K562 (cell line): ENCODE measurements around the gene KLHL24. TPM values are rescaled to one million over a fixed set of nuclear protein-coding genes. Genes with fewer than 3 reads are reported as not detected.
"Not testable (repeated sequence)": the region's sequence is repeated elsewhere in the genome, so short reads cannot be mapped to it uniquely, and the experiment has no call there.

Experiments
- ATAC-seq: fragments of 200-7000 bp; cut with Tn5 transposase; 3 replicates; pipeline ENCODE4 v1.9.1; 2020; ENCODE audit warnings: moderate library complexity
- BruUV-seq: library from RNA; stranded (reverse); fragments of 400-500 nt; replicated peaks from 2 replicates; lab custom pipeline; 2021; lab: Mats Ljungman, UMichigan
- CTCF ChIA-PET: fragments of 300-600 bp; formaldehyde crosslinking; extraction: SDS; loops from one replicate; lab custom pipeline; 2021; ENCODE audit warnings: low intra/inter-chr PET ratio; lab: Yijun Ruan, JAX
- POLR2A ChIA-PET: fragments of 300-600, 350-650 bp; sonication (Branson Sonifier 250); formaldehyde crosslinking; extraction: SDS; loops from one replicate; lab custom pipeline; 2021; ENCODE audit warnings: antibody characterized with exemption, inconsistent platforms; lab: Yijun Ruan, JAX
- DNase-seq, 4 experiments: peaks; one replicate each; pipeline versions ENCODE4 v3.0.0 to v3.0.0-alpha.2; 2011 to 2018; ENCODE audit warnings: low spot score in 3 of 4, mixed read lengths in 3 of 4; ENCODE audit errors: extremely low read depth in 1 of 4
- FAIRE-seq: peaks from 2 replicates; lab custom pipeline; 2011; peaks lifted over from hg19 to GRCh38; lab: Jason Lieb, UNC
- H2AFZ ChIP-seq: 2 replicates; pipeline ENCODE4 v1.6.0; 2011; ENCODE audit warnings: low read depth, low read length, control low read depth, inconsistent platforms
- H3K27ac ChIP-seq: fragments of 200-600 bp; 3 replicates; pipeline ENCODE4 v1.8.0; 2011; ENCODE audit warnings: low read depth, mild to moderate bottlenecking, control low read depth, inconsistent platforms, low read length, moderate library complexity, mixed read lengths; ENCODE audit errors: extremely low read depth
- H3K27me3 ChIP-seq, 2 experiments: fragments of 300-600 bp in 1 of 2; 2 replicates in 1 of 2; 3 replicates in 1 of 2; pipeline versions ENCODE4 v1.6.0 to v1.8.0; 2011; ENCODE audit warnings: inconsistent platforms in 2 of 2, low read length in 2 of 2, mild to moderate bottlenecking in 1 of 2, mixed read lengths in 1 of 2, moderate library complexity in 1 of 2; ENCODE audit not compliant: control insufficient read depth in 2 of 2, insufficient read depth in 2 of 2
- H3K36me3 ChIP-seq: fragments of 300-600 bp; 3 replicates; pipeline ENCODE4 v1.8.0; 2011; ENCODE audit warnings: mild to moderate bottlenecking, low read length, inconsistent platforms; ENCODE audit not compliant: control insufficient read depth, insufficient read depth
- H3K4me1 ChIP-seq, 2 experiments: fragments of 200-600 bp in 1 of 2; replicated peaks in 1 of 2; 2 replicates in 1 of 2; 3 replicates in 1 of 2; pipeline versions ENCODE4 v1.5.1 to v1.8.0; 2011; ENCODE audit warnings: inconsistent platforms in 2 of 2, low read length in 2 of 2, mild to moderate bottlenecking in 1 of 2, mixed read lengths in 1 of 2, moderate library complexity in 1 of 2; ENCODE audit not compliant: control insufficient read depth in 2 of 2, insufficient read depth in 2 of 2
- H3K4me2 ChIP-seq: 2 replicates; pipeline ENCODE4 v1.6.1; 2011; ENCODE audit warnings: low read length, control low read depth, inconsistent platforms, mixed read lengths; ENCODE audit not compliant: insufficient read depth
- H3K4me3 ChIP-seq: fragments of 200-600 bp; sonication (generic), shearing (Covaris generic); 2 replicates; pipeline ENCODE4 v1.5.1; 2016; ENCODE audit warnings: control low read depth, inconsistent platforms
- H3K79me2 ChIP-seq: fragments of 200-600 bp; 3 replicates; pipeline ENCODE4 v1.8.0; 2011; ENCODE audit warnings: low read length, inconsistent platforms; ENCODE audit not compliant: control insufficient read depth, insufficient read depth
- H3K9ac ChIP-seq, 2 experiments: 2 replicates each; pipeline versions ENCODE4 v1.6.0 to v1.6.1; 2011; ENCODE audit warnings: low read depth in 2 of 2, low read length in 2 of 2, control low read depth in 1 of 2, inconsistent platforms in 1 of 2, mild to moderate bottlenecking in 1 of 2, mixed read lengths in 1 of 2; ENCODE audit not compliant: insufficient read depth in 1 of 2
- H3K9me1 ChIP-seq: one replicate; pipeline ENCODE4 v1.6.0; 2011; ENCODE audit warnings: inconsistent platforms, mild to moderate bottlenecking, low read length, moderate library complexity; ENCODE audit not compliant: control insufficient read depth, insufficient read depth
- H3K9me3 ChIP-seq: replicated peaks from 2 replicates; pipeline ENCODE4 v1.5.1; 2011; ENCODE audit warnings: low read depth, low read length, inconsistent platforms; ENCODE audit not compliant: control insufficient read depth, insufficient read depth
- H4K20me1 ChIP-seq: replicated peaks from 2 replicates; pipeline ENCODE4 v1.6.1; 2011; ENCODE audit warnings: low read length, inconsistent platforms, mixed read lengths; ENCODE audit not compliant: control insufficient read depth, insufficient read depth
- ATF4 ChIP-seq: fragments of 450-650 bp; formaldehyde crosslinking; IDR thresholded peaks from 2 replicates; pipeline ENCODE4 v1.4.0; 2022; ENCODE audit warnings: mild to moderate bottlenecking, moderate library complexity
- BACH1 ChIP-seq: fragments of 200-800 bp; sonication (Bioruptor generic); IDR thresholded peaks from 2 replicates; pipeline ENCODE4 v1.6.1; 2016; ENCODE audit warnings: missing genetic modification characterization, missing compliant biosample characterization
- E2F8 ChIP-seq: fragments of 450-650 bp; IDR thresholded peaks from 2 replicates; pipeline ENCODE4 v1.7.1; 2018; ENCODE audit warnings: mild to moderate bottlenecking, low read depth; ENCODE audit not compliant: partially characterized antibody
- SMARCE1 ChIP-seq: fragments of 450-650 bp; IDR thresholded peaks from 2 replicates; pipeline ENCODE4 v1.7.1; 2016; ENCODE audit warnings: mild to moderate bottlenecking
- SMC3 ChIP-seq: conservative IDR thresholded peaks from 2 replicates; pipeline ENCODE4 v1.6.1; 2011; ENCODE audit warnings: low read depth, low read length, improper control_type of control experiment; ENCODE audit not compliant: insufficient read depth
- USF1 ChIP-seq: sonication (generic); formaldehyde crosslinking; IDR thresholded peaks from 2 replicates; pipeline ENCODE4 v1.9.0; 2022; ENCODE audit warnings: mild to moderate bottlenecking, missing genetic modification reagents
- ZNF121 ChIP-seq: sonication (generic); formaldehyde crosslinking; conservative IDR thresholded peaks from 2 replicates; pipeline ENCODE4 v1.8.0; 2022; ENCODE audit warnings: missing genetic modification reagents
- ZNF280A ChIP-seq: fragments of 450-650 bp; IDR thresholded peaks from 2 replicates; pipeline ENCODE4 v1.6.1; 2018; ENCODE audit warnings: mild to moderate bottlenecking, low read depth; ENCODE audit not compliant: partially characterized antibody
- WGBS: fragments of 100-300 bp; shearing (Covaris generic); methylation state at CpG from one replicate; pipeline ENCODE4 v1.1.6; 2016; ENCODE audit warnings: low coverage, mixed read lengths; ENCODE audit not compliant: insufficient coverage; ENCODE audit errors: missing lambda C conversion rate; 5-methylcytosine and 5-hydroxymethylcytosine counted together
- in situ Hi-C: fragments of 300-500 bp; cut with MboI; formaldehyde crosslinking; loops from 4 replicates; pipeline ENCODE4 v1.15.0; 2018; ENCODE audit warnings: inconsistent platforms, mixed read lengths
- intact Hi-C: fragments of 100-400 bp; cut with micrococcal nuclease; formaldehyde crosslinking; loops from 2 replicates; pipeline ENCODE4 v1.14.2; 2022
- polyA plus RNA-seq, 8 experiments: library from polyadenylated mRNA; depleted of rRNA in 4 of 8; stranded (reverse) in 5 of 8; unstranded in 3 of 8; fragments of >200 nt; fragmentation: Nextera tagmentation in 2 of 8; fragmentation: Illumina TruSeq in 1 of 8; extraction: Ambion mirVana in 2 of 8; extraction: Trizol in 1 of 8; gene quantifications; 2 replicates each; pipeline versions ENCODE4 v1.2.1 to v1.2.3, GENCODE V29; 2011 to 2014; ENCODE audit warnings: inconsistent platforms in 1 of 8, missing spikeins in 1 of 8
- total RNA-seq, 7 experiments: library from RNA; depleted of rRNA in 6 of 7; stranded (reverse); fragments of >200 nt in 6 of 7; fragmentation: Illumina TruSeq in 2 of 7; extraction: Trizol in 2 of 7; gene quantifications; 2 replicates each; pipeline versions ENCODE4 v1.2.1 to v1.2.3, GENCODE V29; 2011 to 2021; ENCODE audit warnings: low replicate concordance in 1 of 7

KLHL24 gene
- total and polyA plus RNA-seq, 9 of the 15 experiments (the other 6 are each of a cell fraction or from before 2014, with no cell fraction given): 3.3 to 21.2 (median 14.2) TPM

- intact Hi-C loops, CTCF ChIA-PET, H3K9me1 ChIP-seq, H3K9ac ChIP-seq, H2AFZ ChIP-seq, BruUV-seq, H3K36me3 ChIP-seq, H3K4me2 ChIP-seq, H3K27me3 ChIP-seq, H3K9me3 ChIP-seq, DNase-seq, H3K4me3 ChIP-seq, FAIRE-seq, in situ Hi-C loops, ATAC-seq, H4K20me1 ChIP-seq, H3K27ac ChIP-seq: not testable (repeated sequence)
- Histone ChIP-seq H3K4me1 (peaks cover 4 to 13% of the 10 kb centered on the region in 2 experiments; a peak in 3 of 5 replicates), H3K79me2 (peaks cover 23% of the 10 kb centered on the region; the same call in 2 of the 3 replicates)
- 80% methylated on average over 9 of the region's 11 CpGs for WGBS
- POLR2A ChIA-PET: interaction anchor here (1.5 to 1.7 kb wide), 2 partner anchors 10 to 57 kb away, joined by 4 to 7 read pairs; partner anchors contain the start of gene YEATS2
- TF ChIP-seq ZNF121 (CRISPR knock-in tag): peak; percentile 58
Measured at GRCh38 chr3:183640635-183641034, 5.2 kb downstream of the KLHL24 start.

GRCh38 chr3:183641882-183642281 lies 6.5 kb downstream of the KLHL24 start:
- Histone ChIP-seq H3K9me3 (no peaks in the 10 kb centered on the region), H3K9me1 (no peaks in the 10 kb centered on the region), H3K36me3 (no peaks in the 10 kb centered on the region), H4K20me1 (no peaks in the 10 kb centered on the region), H3K4me1 (peaks cover 4 to 5% of the 10 kb centered on the region in 2 experiments; a peak in 3 of 5 replicates), H3K4me2 (no peak overlapping the region), H3K27me3 (no peaks in the 10 kb centered on the region), H3K79me2 (peaks cover 16% of the 10 kb centered on the region; the same call in 2 of the 3 replicates), H2AFZ (no peak overlapping the region), H3K4me3 (no peak overlapping the region), H3K9ac (no peak overlapping the region), H3K27ac (no peak overlapping the region)
- 57% methylated on average over 2 of the region's 2 CpGs for WGBS
- BruUV-seq: no TSS peak
- intact Hi-C loops (no loop called here), in situ Hi-C loops (no loop called here)
- CTCF ChIA-PET: no interaction called here
- FAIRE-seq (no peak), DNase-seq (no peak), ATAC-seq (no peak)
- POLR2A ChIA-PET: interaction anchor here (0.6 kb wide), 1 partner anchor 690 kb away, joined by 3 read pairs; no protein-coding TSS in a partner anchor
- no peak for TF ChIP-seq SMARCE1
- no peak for TF ChIP-seq E2F8
- TF ChIP-seq BACH1: no peak
- no peak for TF ChIP-seq USF1 (CRISPR knock-in tag)
- TF ChIP-seq SMC3: no peak
- TF ChIP-seq ZNF280A: no peak
- TF ChIP-seq ATF4 (CRISPR knock-in tag): no peak
